ENCODE measurements around the gene EXOG. TPM values are rescaled to one million over a fixed set of nuclear protein-coding genes. Genes with fewer than 3 reads are reported as not detected.
A peak's percentile ranks its signal among the peaks of the same experiment; 100 is the strongest.

The EXOG gene
- total and polyA plus RNA-seq, 10 of the 15 experiments (the other 5 are each of a cell fraction or from before 2014, with no cell fraction given): 7.8 to 20.9 (median 19.6) TPM

- TF ChIP-seq NKRF (conservative IDR thresholded peaks at IDR 0.05) (0 out of 2 replicates have a peak, but pooled peaks have one; percentile 29), BCLAF1 (IDR thresholded peaks at IDR 0.05) (no peak), MXI1 (IDR thresholded peaks at IDR 0.05; ENCODE audit: low read depth, low read length) (peak; percentile 45; the same call in 1 of the 2 replicates), RAD21 (IDR thresholded peaks at IDR 0.05; ENCODE audit: insufficient read depth, low read depth, low read length) (no peak), YY1 (IDR thresholded peaks at IDR 0.05; ENCODE audit: low read depth, low read length) (peak; percentile 77), IKZF1 (conservative IDR thresholded peaks at IDR 0.05) (peak; percentile 8)
Observed at GRCh38 chr3:38453075-38453912, 42.8 kb upstream of the EXOG start, which contains the start of gene ACVR2B (continued).
